ENCODE measurements around the gene SOST. TPM values are rescaled to one million over a fixed set of nuclear protein-coding genes. Genes with fewer than 3 reads are reported as not detected.

SOST gene
- polyA plus RNA-seq (2011; rRNA removed) = 0.03 TPM in 1 of 2 replicates, not detected in the other
- polyA plus RNA-seq (2012; cell fraction: cytosol; rRNA removed) = 0.03 and 0.09 TPM in 2 replicates
- polyA plus RNA-seq (2012; cell fraction: nucleus; rRNA removed) = not detected in 2 replicates
- 0.05 to 0.07 TPM (median 0.05 TPM) in 3 replicates for polyA plus RNA-seq (2017; fragmentation: RNase III; extraction: RNeasy Plus Mini Kit Qiagen cat#74134 plus additional on column Dnase treatment)
- polyA minus RNA-seq (2011; rRNA and poly(A)+ RNA removed) = not detected in 2 replicates

DNA sequence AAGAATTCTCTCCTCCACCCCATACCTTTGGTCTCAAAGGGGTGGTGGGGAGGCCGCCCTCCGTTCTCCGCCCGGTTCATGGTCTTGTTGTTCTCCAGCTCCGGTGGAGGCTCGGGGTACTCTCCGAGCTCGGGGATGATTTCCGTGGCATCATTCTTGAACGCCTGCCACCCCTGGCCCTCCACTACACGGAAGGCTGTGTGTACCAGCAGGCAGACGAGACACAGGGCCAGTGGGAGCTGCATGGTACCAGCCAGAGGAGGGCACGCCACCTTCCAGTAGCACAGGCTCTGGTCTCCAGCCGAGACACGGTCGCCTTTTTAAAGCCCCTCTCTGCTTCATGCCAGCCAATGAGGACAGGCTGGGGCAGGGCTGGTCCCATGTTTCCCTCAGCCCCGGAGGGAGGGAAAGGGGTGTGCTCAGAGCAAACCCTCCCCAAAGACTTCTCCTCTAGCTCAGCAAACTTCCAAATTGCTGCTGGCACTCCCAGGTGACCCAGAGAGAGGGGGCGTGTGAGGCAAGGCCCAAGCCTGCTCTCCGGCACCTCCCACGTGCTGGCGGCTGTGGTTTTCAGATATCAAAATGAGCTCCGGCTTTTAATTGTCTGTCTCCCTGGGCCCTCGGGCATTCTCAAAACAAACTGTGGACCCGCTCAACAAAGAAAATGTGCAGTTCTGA is at the start of gene SOST:
TSS of gene SOST (minus strand) at position 295 of the 678 bp plus-strand sequence. CDS start at position 245, 50 bp downstream.
- H3K4me3 ChIP-seq = no peak within 1 kb of the TSS
- no peak for DNase-seq (ENCODE audit: low read depth in 1 of 2, low spot score in 1 of 2)
- TF ChIP-seq NPAS2 (CRISPR knock-in tag; IDR thresholded peaks at IDR 0.05; ENCODE audit: borderline replicate concordance) (no peak), POLR2A (IDR thresholded peaks at IDR 0.05; ENCODE audit: low read length) (no peak), POLR2AphosphoS2 (conservative IDR thresholded peaks at IDR 0.05; ENCODE audit: low read length) (no peak), CEBPB (IDR thresholded peaks at IDR 0.05) (no peak), RNF2 (IDR thresholded peaks at IDR 0.05; ENCODE audit: borderline replicate concordance, low read depth) (no peak), GATA3 (IDR thresholded peaks at IDR 0.05; ENCODE audit: borderline replicate concordance) (no peak), ESRRA (IDR thresholded peaks at IDR 0.05; ENCODE audit: borderline replicate concordance, low read length) (no peak), ZC3H11A (IDR thresholded peaks at IDR 0.05) (no peak), SMC3 (IDR thresholded peaks at IDR 0.05) (no peak)
- TF ChIP-seq, protein P1, sequence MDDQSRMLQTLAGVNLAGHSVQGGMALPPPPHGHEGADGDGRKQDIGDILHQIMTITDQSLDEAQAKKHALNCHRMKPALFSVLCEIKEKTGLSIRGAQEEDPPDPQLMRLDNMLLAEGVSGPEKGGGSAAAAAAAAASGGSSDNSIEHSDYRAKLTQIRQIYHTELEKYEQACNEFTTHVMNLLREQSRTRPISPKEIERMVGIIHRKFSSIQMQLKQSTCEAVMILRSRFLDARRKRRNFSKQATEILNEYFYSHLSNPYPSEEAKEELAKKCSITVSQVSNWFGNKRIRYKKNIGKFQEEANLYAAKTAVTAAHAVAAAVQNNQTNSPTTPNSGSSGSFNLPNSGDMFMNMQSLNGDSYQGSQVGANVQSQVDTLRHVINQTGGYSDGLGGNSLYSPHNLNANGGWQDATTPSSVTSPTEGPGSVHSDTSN (IDR thresholded peaks at IDR 0.05) = no peak
- no peaks in the 10 kb centered on the region for H3K9me3 ChIP-seq
- ChIA-PET CTCF (interaction anchor here (1.0 to 13.9 kb wide), 11 partner anchors 8 to 215 kb away, joined by 3 to 288 read pairs (median 9); partner anchors contain the start of genes CD300LG and DUSP3), POLR2A (interaction anchor here (2.4 kb wide), 1 partner anchor 63 kb away, joined by 6 read pairs; no protein-coding TSS in a partner anchor)
- FAIRE-seq = no peak
- no peak within 1 kb of the TSS for H3K4me2 ChIP-seq
- ATAC-seq = no peak
- peaks cover 20% of the 10 kb centered on the region for H3K4me1 ChIP-seq
- 88% methylated on average over 24 of the region's 24 CpGs for WGBS (ENCODE audit: missing lambda C conversion rate)
- H3K27ac ChIP-seq = peak within 1 kb of the TSS in 1 of 2 experiments; percentile 13; a peak in 1 of 6 replicates

DNA sequence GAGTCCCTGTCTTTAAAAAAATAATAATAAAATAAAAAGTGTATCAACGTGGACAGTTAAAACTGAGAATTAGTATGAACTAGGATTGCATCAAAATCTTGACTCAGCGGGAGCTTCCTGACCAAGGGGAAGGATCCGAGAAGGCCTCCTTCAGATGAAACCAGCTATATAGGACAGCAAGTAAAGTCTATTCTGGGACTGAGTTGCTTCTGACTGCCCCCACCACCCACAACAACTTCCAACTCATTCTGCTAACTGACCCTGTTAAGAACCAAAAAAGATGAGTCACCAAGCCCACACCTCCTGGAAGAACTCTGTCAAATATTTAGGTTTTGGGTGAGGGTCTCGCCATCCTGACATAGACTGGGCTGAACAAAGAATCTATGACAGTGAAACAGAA is 49.5 kb upstream of the SOST start:
- no peak overlapping the region for H3K4me2 ChIP-seq
- ChIA-PET CTCF (interaction anchor here (0.8 to 2.9 kb wide), 3 partner anchors 10 to 38 kb away, joined by 3 to 19 read pairs (median 6); partner anchors contain the start of genes CD300LG and CFAP97D1), POLR2A (no interaction called here)
- no peak for DNase-seq (ENCODE audit: low read depth in 1 of 2, low spot score in 1 of 2)
- WGBS (ENCODE audit: missing lambda C conversion rate) = 88% methylated on average over 4 of the region's 4 CpGs
- TF ChIP-seq, protein P2, sequence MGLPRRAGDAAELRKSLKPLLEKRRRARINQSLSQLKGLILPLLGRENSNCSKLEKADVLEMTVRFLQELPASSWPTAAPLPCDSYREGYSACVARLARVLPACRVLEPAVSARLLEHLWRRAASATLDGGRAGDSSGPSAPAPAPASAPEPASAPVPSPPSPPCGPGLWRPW (IDR thresholded peaks at IDR 0.05) = no peak
- TF ChIP-seq FOSL2 (IDR thresholded peaks at IDR 0.05) (no peak), FOSL2 (CRISPR knock-in tag; IDR thresholded peaks at IDR 0.05) (peak; percentile 31), POLR2A (IDR thresholded peaks at IDR 0.05; ENCODE audit: low read length) (no peak)
- no peaks in the 10 kb centered on the region for H3K4me1 ChIP-seq
- H3K9me3 ChIP-seq = no peaks in the 10 kb centered on the region
- no peak overlapping the region for H3K4me3 ChIP-seq
- no peak for FAIRE-seq
- no peak overlapping the region for H3K27ac ChIP-seq
- ATAC-seq = no peak

DNA sequence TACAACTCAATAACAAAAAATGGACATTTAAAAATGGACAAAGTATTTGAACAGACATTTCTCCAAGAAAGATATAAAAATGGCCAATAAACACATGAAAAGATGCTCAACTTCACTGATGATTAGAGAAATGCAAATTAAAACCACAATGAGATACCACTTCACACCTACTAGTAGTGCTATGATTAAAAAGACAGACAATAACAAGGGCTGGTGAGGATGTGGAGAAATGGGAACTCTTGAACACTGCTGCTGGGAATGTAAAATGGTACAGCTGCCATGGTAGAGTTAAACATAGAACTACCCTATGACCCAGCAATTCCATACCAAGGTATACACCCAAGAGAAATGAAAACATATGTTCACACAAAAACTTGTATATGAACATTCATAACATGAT is 46.5 kb upstream of the SOST start:
- TF ChIP-seq, protein P3, sequence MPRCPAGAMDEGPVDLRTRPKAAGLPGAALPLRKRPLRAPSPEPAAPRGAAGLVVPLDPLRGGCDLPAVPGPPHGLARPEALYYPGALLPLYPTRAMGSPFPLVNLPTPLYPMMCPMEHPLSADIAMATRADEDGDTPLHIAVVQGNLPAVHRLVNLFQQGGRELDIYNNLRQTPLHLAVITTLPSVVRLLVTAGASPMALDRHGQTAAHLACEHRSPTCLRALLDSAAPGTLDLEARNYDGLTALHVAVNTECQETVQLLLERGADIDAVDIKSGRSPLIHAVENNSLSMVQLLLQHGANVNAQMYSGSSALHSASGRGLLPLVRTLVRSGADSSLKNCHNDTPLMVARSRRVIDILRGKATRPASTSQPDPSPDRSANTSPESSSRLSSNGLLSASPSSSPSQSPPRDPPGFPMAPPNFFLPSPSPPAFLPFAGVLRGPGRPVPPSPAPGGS (IDR thresholded peaks at IDR 0.05) = no peak
- TF ChIP-seq FOXS1 (CRISPR knock-in tag; IDR thresholded peaks at IDR 0.05) = no peak
- TF ChIP-seq, protein P2 (IDR thresholded peaks at IDR 0.05) = no peak
- no peak overlapping the region for H3K27ac ChIP-seq
- no peak overlapping the region for H3K4me3 ChIP-seq
- FAIRE-seq (peak; percentile 92), ATAC-seq (no peak), DNase-seq (ENCODE audit: low read depth in 1 of 2, low spot score in 1 of 2) (no peak)
- CTCF ChIA-PET = interaction anchor here (1.1 to 1.4 kb wide), 2 partner anchors 17 to 75 kb away, joined by 3 to 4 read pairs; no protein-coding TSS in a partner anchor
- H3K4me2 ChIP-seq = no peak overlapping the region
- POLR2A ChIA-PET = no interaction called here
- H3K9me3 ChIP-seq = no peaks in the 10 kb centered on the region
- H3K4me1 ChIP-seq = no peaks in the 10 kb centered on the region

DNA sequence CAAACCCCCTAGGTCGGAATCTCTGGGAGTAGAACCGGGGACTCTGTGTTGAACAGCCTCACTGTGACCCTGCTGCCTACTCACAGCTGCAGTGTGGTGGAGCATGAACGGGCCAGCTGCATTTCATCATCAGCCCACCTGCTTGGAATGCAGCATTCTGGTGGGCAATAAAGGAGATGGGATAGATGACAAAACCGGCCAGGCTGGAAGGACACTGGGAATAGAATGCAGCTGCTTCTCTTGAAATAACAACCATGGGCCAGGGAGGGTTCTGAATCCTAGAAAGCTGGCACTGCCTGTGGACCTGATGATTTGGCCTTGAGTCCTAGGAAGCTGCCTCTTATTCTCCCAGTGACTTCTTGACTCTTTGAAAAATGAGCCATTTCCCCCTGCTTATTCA is 45.2 kb upstream of the SOST start:
- H3K27ac ChIP-seq = no peak overlapping the region
- no peaks in the 10 kb centered on the region for H3K4me1 ChIP-seq
- TF ChIP-seq NR3C1 (IDR thresholded peaks at IDR 0.05) (no peak), HOXB5 (CRISPR knock-in tag; IDR thresholded peaks at IDR 0.05) (no peak), TFCP2L1 (CRISPR knock-in tag; IDR thresholded peaks at IDR 0.05) (no peak), RNF2 (IDR thresholded peaks at IDR 0.05; ENCODE audit: borderline replicate concordance, low read depth) (no peak), HDAC2 (IDR thresholded peaks at IDR 0.05) (no peak), EHF (CRISPR knock-in tag; IDR thresholded peaks at IDR 0.05) (no peak)
- TF ChIP-seq, protein P4, sequence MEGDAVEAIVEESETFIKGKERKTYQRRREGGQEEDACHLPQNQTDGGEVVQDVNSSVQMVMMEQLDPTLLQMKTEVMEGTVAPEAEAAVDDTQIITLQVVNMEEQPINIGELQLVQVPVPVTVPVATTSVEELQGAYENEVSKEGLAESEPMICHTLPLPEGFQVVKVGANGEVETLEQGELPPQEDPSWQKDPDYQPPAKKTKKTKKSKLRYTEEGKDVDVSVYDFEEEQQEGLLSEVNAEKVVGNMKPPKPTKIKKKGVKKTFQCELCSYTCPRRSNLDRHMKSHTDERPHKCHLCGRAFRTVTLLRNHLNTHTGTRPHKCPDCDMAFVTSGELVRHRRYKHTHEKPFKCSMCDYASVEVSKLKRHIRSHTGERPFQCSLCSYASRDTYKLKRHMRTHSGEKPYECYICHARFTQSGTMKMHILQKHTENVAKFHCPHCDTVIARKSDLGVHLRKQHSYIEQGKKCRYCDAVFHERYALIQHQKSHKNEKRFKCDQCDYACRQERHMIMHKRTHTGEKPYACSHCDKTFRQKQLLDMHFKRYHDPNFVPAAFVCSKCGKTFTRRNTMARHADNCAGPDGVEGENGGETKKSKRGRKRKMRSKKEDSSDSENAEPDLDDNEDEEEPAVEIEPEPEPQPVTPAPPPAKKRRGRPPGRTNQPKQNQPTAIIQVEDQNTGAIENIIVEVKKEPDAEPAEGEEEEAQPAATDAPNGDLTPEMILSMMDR (IDR thresholded peaks at IDR 0.05) = no peak
- DNase-seq (ENCODE audit: low read depth in 1 of 2, low spot score in 1 of 2) (no peak), ATAC-seq (no peak), FAIRE-seq (peak; percentile 39)
- no peak overlapping the region for H3K4me3 ChIP-seq
- H3K9me3 ChIP-seq = 0 out of 3 replicates have a peak, but pooled peaks cover 4% of the 10 kb centered on the region
- WGBS (ENCODE audit: missing lambda C conversion rate) = 87% methylated on average over 4 of the region's 4 CpGs
- POLR2A ChIA-PET = no interaction called here
- CTCF ChIA-PET = interaction anchor here (0.8 to 1.4 kb wide), 4 partner anchors 12 to 77 kb away, joined by 3 to 4 read pairs (median 4); no protein-coding TSS in a partner anchor
- no peak overlapping the region for H3K4me2 ChIP-seq
